Adrenal gland (tissue), 5 donors: ENCODE results near the gene RNF220.

Experiments
- CTCF ChIP-seq, 6 experiments: fragments of 450-650 bp in 4 of 6; fragments of 200-600 bp in 2 of 6; sonication (generic) in 1 of 6; IDR thresholded peaks; 1 replicate in 5 of 6; 2 replicates in 1 of 6; pipeline versions ENCODE4 v1.5.1 to v1.8.0; 2016 to 2021; ENCODE audit warnings: antibody characterized with exemption in 6 of 6, mild to moderate bottlenecking in 2 of 6, moderate library complexity in 1 of 6
- POLR2A ChIP-seq, 2 donors: fragments of 450-650 bp; IDR thresholded peaks; one replicate each; pipeline ENCODE4 v1.6.1; 2017; ENCODE audit warnings: antibody characterized with exemption in 2 of 2, mild to moderate bottlenecking in 2 of 2, moderate library complexity in 1 of 2
- donor health status: DM: no; HTN: no; CAD: no.

GRCh38 chr1:44653107-44653964, 248.3 kb downstream of the RNF220 start:
- TF ChIP-seq CTCF (IDR thresholded peaks at IDR 0.05) (peak in 2 of 6 experiments; percentile 10 to 19), POLR2A (IDR thresholded peaks at IDR 0.05) (no peak)
